ENCODE measurements around the gene WDFY3. TPM values are rescaled to one million over a fixed set of nuclear protein-coding genes. Genes with fewer than 3 reads are reported as not detected.

Gene WDFY3
- total and polyA plus RNA-seq, 2 of the 4 experiments (the other 2 are of a cell fraction), result 12.5 to 58.1 TPM

GRCh38 chr4:84966382-84967242, at the start of gene WDFY3 (continued):
- no peak for TF ChIP-seq FOS (IDR thresholded peaks at IDR 0.05; ENCODE audit: low read depth, low read length)
- peak; percentile 66; the same call in 1 of the 2 replicates for TF ChIP-seq MAZ (IDR thresholded peaks at IDR 0.05; ENCODE audit: borderline replicate concordance, low read depth, low read length)
- no peak for TF ChIP-seq MAFK (IDR thresholded peaks at IDR 0.05; ENCODE audit: low read depth, low read length)
- no peak for TF ChIP-seq SMC3 (IDR thresholded peaks at IDR 0.05; ENCODE audit: low read depth, low read length)
- TF ChIP-seq POLR2A (IDR thresholded peaks at IDR 0.05; ENCODE audit: low read depth, low read length), result peak; percentile 53; the same call in 1 of the 2 replicates
- TF ChIP-seq CTCF (conservative IDR thresholded peaks at IDR 0.05; ENCODE audit: low read depth, low read length), result 0 out of 2 replicates have a peak, but pooled peaks have one; percentile 10
- no peak for TF ChIP-seq CHD1 (IDR thresholded peaks at IDR 0.05; ENCODE audit: low read depth, low read length)
- TF ChIP-seq MXI1 (IDR thresholded peaks at IDR 0.05; ENCODE audit: borderline replicate concordance, low read depth, low read length), result 0 out of 2 replicates have a peak, but pooled peaks have one; percentile 36
